ENCODE results near the gene RASSF3.

The RASSF3 gene

DNA sequence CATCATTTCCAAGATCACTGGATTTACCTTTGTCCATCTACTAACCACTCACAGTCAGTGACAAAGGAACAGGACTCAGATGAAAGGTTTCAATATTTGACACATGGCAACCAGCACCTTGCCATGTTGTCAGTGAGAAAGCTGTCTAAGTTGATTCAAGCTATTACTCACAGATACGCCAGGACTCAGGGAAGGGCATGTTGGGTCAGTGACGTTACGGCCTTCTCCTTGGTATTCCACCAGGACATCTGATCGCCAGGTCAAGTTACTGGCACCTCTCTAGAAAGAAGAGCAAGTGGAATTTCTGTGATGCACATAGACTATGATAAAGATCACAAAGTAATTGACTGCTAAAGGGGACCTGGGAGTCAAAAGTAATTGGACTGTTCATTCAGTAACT is 112.5 kb downstream of the RASSF3 start:
- TF ChIP-seq CTCF (IDR thresholded peaks at IDR 0.05): no peak

- no peak for TF ChIP-seq CTCF (IDR thresholded peaks at IDR 0.05)
These were observed 113.3 kb downstream of the RASSF3 start for GRCh38 chr12:64723630-64724029.

DNA sequence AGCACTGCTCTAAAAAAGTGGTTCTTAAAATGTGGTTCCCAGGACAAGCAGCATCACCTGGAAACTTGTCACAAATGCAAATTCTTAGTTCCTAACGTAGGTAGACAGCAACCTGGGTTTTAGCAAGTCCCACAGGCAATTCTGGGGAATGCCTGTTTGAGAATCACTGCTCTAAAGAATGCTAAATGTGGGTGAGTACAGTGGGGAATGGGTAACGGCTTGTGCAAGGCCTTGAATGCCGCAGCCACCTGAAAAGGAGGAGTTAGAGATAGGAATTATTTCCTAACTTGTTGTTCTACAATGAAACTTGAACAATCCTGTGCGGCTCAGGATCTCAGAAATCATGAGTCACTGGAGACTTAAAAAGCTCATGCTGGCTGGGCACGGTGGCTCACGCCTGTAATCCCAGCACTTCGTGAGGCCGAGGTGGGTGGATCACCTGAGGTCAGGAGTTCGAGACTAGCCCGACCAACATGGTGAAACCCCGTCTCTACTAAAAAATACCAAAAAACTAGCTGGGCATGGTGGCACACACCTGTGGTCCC is 114.0 kb downstream of the RASSF3 start:
- TF ChIP-seq CTCF (IDR thresholded peaks at IDR 0.05): no peak

- TF ChIP-seq CTCF (IDR thresholded peaks at IDR 0.05): no peak
These were observed 119.8 kb downstream of the RASSF3 start for GRCh38 chr12:64729909-64730587.

- TF ChIP-seq CTCF (IDR thresholded peaks at IDR 0.05): no peak
These were observed 120.3 kb downstream of the RASSF3 start for GRCh38 chr12:64730588-64730969.

- TF ChIP-seq CTCF (IDR thresholded peaks at IDR 0.05): no peak
These were observed 121.4 kb downstream of the RASSF3 start for GRCh38 chr12:64731683-64732082.

DNA sequence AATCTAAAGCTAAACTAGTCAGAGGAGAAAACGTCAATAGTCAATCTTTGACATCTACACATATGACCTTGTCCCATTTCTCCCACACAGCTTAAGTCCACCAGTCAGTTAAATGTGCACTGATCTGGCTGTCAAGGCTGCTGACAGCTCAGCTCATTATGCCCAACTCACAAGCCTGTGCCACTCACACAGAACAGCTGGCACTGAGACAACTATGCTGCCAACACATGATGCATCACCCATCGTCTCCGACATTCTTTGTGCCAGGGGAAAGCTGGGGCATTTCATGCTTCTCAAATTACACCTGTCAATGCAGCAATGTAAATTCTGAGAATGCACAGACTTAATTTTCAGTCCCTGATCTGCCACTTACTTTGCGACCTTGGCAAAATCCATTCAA is 123.6 kb downstream of the RASSF3 start:
- TF ChIP-seq CTCF (IDR thresholded peaks at IDR 0.05): no peak

- TF ChIP-seq CTCF (IDR thresholded peaks at IDR 0.05): no peak
These were observed 125.1 kb downstream of the RASSF3 start for GRCh38 chr12:64735442-64735841.
